ENCODE data around the gene RALA. TPM values are rescaled to one million over a fixed set of nuclear protein-coding genes. Genes with fewer than 3 reads are reported as not detected.

RALA gene
- total and polyA plus RNA-seq, 2 of the 13 experiments (the other 11 are each of a cell fraction or from before 2014, with no cell fraction given) = 11.8 to 19.5 TPM

DNA sequence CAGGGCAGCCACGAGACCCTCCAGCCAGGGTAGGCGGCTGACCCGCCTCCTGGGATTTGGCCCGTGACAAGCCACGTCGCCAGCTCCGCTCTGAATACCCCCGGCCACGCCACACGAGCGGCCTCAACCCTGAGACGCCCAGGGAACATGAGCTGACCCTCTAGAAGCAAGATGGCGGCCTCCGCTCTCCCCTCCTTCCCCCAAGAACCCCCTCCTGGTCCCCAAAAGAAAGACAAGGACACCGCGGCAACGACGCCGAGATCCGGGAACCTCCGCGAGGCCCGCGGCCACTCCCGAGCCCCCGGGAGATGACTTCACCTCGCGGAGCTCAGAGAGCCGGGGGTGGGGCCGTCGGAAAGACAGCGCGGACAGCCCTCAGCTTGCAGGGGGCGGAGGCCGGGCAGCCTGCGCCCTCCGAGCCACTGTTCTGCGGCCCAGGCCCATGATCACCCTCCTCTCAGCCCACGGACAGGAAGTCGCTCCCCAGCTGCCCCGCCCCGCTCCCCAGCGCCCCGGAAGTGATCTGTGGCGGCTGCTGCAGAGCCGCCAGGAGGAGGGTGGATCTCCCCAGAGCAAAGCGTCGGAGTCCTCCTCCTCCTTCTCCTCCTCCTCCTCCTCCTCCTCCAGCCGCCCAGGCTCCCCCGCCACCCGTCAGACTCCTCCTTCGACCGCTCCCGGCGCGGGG lies at the start of gene RALA (continued):
- TF ChIP-seq EZH2 (conservative IDR thresholded peaks at IDR 0.05; ENCODE audit: low read depth, low read length) = no peak
- TF ChIP-seq ISX (CRISPR knock-in tag; conservative IDR thresholded peaks at IDR 0.05) = no peak
- TF ChIP-seq PLSCR1 (CRISPR knock-in tag; IDR thresholded peaks at IDR 0.05; ENCODE audit: borderline replicate concordance) = no peak
- no peak for TF ChIP-seq ZNF124 (CRISPR knock-in tag; IDR thresholded peaks at IDR 0.05)
- TF ChIP-seq KAT8 (CRISPR knock-in tag; IDR thresholded peaks at IDR 0.05) = peak; percentile 90
- no peak for TF ChIP-seq CHCHD3 (CRISPR knock-in tag; IDR thresholded peaks at IDR 0.05)
- no peak for TF ChIP-seq ZNF839 (CRISPR knock-in tag; IDR thresholded peaks at IDR 0.05; ENCODE audit: borderline replicate concordance)
- peak; percentile 59 for TF ChIP-seq ZNF451 (CRISPR knock-in tag; IDR thresholded peaks at IDR 0.05)
- TF ChIP-seq PHF5A (CRISPR knock-in tag; IDR thresholded peaks at IDR 0.05; ENCODE audit: low read depth, unreplicated experiment) = no peak
- TF ChIP-seq CHD4 (IDR thresholded peaks at IDR 0.05; ENCODE audit: borderline replicate concordance, low read length) = no peak
- peak; percentile 43; the same call in 1 of the 2 replicates for TF ChIP-seq ATF2 (CRISPR knock-in tag; IDR thresholded peaks at IDR 0.05)
- no peak for TF ChIP-seq SIX1 (CRISPR knock-in tag; IDR thresholded peaks at IDR 0.05; ENCODE audit: borderline replicate concordance)
- TF ChIP-seq FOXO4 (CRISPR knock-in tag; conservative IDR thresholded peaks at IDR 0.05) = no peak
- TF ChIP-seq ZIK1 (CRISPR knock-in tag; IDR thresholded peaks at IDR 0.05; ENCODE audit: borderline replicate concordance, low read depth) = no peak; the same call in 1 of the 2 replicates
- TF ChIP-seq POLR2A (IDR thresholded peaks at IDR 0.05; ENCODE audit: insufficient read depth in 1 of 2, low read depth in 2 of 2, low read length in 2 of 2) = peak; percentile 89 to 91
- TF ChIP-seq BATF2 (CRISPR knock-in tag; IDR thresholded peaks at IDR 0.05) = peak; percentile 55; the same call in 1 of the 2 replicates
- TF ChIP-seq, protein P1, sequence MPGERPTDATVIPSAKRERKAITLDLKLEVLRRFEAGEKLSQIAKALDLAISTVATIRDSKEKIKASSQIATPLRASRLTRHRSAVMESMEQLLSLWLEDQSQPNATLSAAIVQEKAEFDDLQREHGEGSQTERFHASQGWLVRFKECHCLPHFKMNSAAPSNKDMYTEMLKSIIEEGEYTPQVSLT (CRISPR knock-in tag; IDR thresholded peaks at IDR 0.05; ENCODE audit: borderline replicate concordance, low read depth) = no peak
- TF ChIP-seq ZNF44 (CRISPR knock-in tag; IDR thresholded peaks at IDR 0.05) = no peak
- no peak for TF ChIP-seq MAFK (conservative IDR thresholded peaks at IDR 0.05 in 1 of 2, IDR thresholded peaks at IDR 0.05 in 1 of 2; ENCODE audit: low read length in 2 of 2)
- peak; percentile 93 for TF ChIP-seq ZFY (CRISPR knock-in tag; IDR thresholded peaks at IDR 0.05)
- no peak for TF ChIP-seq ZNF740 (CRISPR knock-in tag; IDR thresholded peaks at IDR 0.05)
- TF ChIP-seq ATF6 (CRISPR knock-in tag; conservative IDR thresholded peaks at IDR 0.05) = 0 out of 2 replicates have a peak, but pooled peaks have one; percentile 66
